Measurements from ENCODE around the gene REEP6. TPM values are rescaled to one million over a fixed set of nuclear protein-coding genes. Genes with fewer than 3 reads are reported as not detected.

Gene REEP6
- total and polyA plus RNA-seq, 2 donors (not counting 3 experiments of a cell fraction or from before 2014, with no cell fraction given) = 1.3 to 1.5 TPM

DNA sequence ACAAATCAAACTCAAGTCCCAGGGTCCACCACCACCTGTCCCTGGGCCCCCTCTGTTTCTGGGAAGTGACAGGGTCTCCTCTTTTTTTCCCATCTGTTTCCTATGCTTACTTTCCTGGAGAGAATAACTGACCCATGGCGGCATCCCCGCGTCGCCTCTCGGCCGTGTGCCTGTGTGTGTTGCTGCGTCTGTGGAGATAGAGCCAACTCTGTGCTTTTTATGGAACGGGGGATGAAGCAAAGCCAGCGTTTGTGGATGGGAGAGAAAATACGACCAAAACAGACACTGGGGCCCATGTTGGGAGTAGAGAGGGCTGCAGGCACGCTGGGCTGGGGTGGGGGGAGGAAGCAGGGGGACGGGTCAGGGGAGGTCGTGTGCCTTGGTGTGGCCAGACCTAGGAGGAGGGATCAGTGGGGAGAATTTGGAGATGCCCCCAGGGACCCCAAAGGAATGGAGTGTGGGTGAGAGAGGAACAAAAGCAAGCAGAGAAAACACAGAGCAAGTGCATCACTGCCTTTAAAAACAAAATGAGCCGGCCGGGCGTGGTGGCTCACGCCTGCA lies 49.5 kb downstream of the REEP6 start:
- FAIRE-seq = no peak
- Histone ChIP-seq H3K36me3 (ENCODE audit: control insufficient read depth in 2 of 2, extremely low read depth in 1 of 2, insufficient read depth in 2 of 2, low read length in 2 of 2) (no peaks in the 10 kb centered on the region), H3K4me2 (ENCODE audit: insufficient read depth, low read length) (no peak overlapping the region), H3K27me3 (ENCODE audit: control insufficient read depth in 2 of 2, insufficient read depth in 2 of 2, low read length in 2 of 2) (no peaks in the 10 kb centered on the region), H3K9ac (replicated peaks; ENCODE audit: extremely low read depth, insufficient read depth, low read length) (no peak overlapping the region), H3K9me3 (replicated peaks; ENCODE audit: control insufficient read depth, insufficient read depth, low read length) (no peaks in the 10 kb centered on the region), H3K4me1 (ENCODE audit: control insufficient read depth, extremely low read depth, insufficient read depth, low read length) (no peaks in the 10 kb centered on the region), H3K4me3 (replicated peaks in 1 of 3; ENCODE audit: insufficient read depth in 1 of 3, low read depth in 1 of 3, low read length in 3 of 3) (no peak overlapping the region), H3K79me2 (ENCODE audit: control insufficient read depth, insufficient read depth, low read length) (no peaks in the 10 kb centered on the region), H3K9me1 (replicated peaks; ENCODE audit: control insufficient read depth, extremely low read depth, insufficient read depth, low read length) (no peaks in the 10 kb centered on the region), H3K27ac (ENCODE audit: insufficient read depth, low read depth, low read length) (no peak overlapping the region), H4K20me1 (replicated peaks; ENCODE audit: control insufficient read depth, extremely low read depth, insufficient read depth, low read length) (no peaks in the 10 kb centered on the region), H2AFZ (ENCODE audit: low read depth, low read length) (no peak overlapping the region)
- TF ChIP-seq EZH2 (IDR thresholded peaks at IDR 0.05; ENCODE audit: borderline replicate concordance, low read depth, low read length, severe bottlenecking) (no peak), GATA2 (IDR thresholded peaks at IDR 0.05; ENCODE audit: insufficient read depth, insufficient read length, low read depth, low read length) (no peak), FOS (IDR thresholded peaks at IDR 0.05; ENCODE audit: borderline replicate concordance, insufficient read depth, low read length) (no peak), POLR2AphosphoS5 (IDR thresholded peaks at IDR 0.05; ENCODE audit: insufficient read depth, low read depth, low read length) (no peak), MYC (IDR thresholded peaks at IDR 0.05; ENCODE audit: low read depth, low read length) (no peak), POLR2A (IDR thresholded peaks at IDR 0.05; ENCODE audit: low read depth, low read length) (no peak), JUN (IDR thresholded peaks at IDR 0.05; ENCODE audit: borderline replicate concordance, insufficient read depth, insufficient read length, low read depth) (no peak)
- TF ChIP-seq, protein P1, sequence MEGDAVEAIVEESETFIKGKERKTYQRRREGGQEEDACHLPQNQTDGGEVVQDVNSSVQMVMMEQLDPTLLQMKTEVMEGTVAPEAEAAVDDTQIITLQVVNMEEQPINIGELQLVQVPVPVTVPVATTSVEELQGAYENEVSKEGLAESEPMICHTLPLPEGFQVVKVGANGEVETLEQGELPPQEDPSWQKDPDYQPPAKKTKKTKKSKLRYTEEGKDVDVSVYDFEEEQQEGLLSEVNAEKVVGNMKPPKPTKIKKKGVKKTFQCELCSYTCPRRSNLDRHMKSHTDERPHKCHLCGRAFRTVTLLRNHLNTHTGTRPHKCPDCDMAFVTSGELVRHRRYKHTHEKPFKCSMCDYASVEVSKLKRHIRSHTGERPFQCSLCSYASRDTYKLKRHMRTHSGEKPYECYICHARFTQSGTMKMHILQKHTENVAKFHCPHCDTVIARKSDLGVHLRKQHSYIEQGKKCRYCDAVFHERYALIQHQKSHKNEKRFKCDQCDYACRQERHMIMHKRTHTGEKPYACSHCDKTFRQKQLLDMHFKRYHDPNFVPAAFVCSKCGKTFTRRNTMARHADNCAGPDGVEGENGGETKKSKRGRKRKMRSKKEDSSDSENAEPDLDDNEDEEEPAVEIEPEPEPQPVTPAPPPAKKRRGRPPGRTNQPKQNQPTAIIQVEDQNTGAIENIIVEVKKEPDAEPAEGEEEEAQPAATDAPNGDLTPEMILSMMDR (IDR thresholded peaks at IDR 0.05; ENCODE audit: extremely low read depth in 1 of 2, insufficient read depth in 1 of 2, low read depth in 1 of 2, low read length in 2 of 2) = no peak
- TF ChIP-seq, protein P2, sequence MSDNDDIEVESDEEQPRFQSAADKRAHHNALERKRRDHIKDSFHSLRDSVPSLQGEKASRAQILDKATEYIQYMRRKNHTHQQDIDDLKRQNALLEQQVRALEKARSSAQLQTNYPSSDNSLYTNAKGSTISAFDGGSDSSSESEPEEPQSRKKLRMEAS (IDR thresholded peaks at IDR 0.05; ENCODE audit: insufficient read depth, insufficient read length) = no peak
- no peak for DNase-seq (ENCODE audit: low read depth, low spot score)
- dilution Hi-C loops (cut with MboI; ENCODE audit: extremely low pct_ligation_motif_present, low sequenced_read_pairs) = no loop called here
- CTCF ChIA-PET = no interaction called here
- intact Hi-C loops (cut with micrococcal nuclease) = no loop called here
- no TSS peak for BruUV-seq (replicated peaks)
- POLR2A ChIA-PET = no interaction called here

Other genes with a start within 250 kb of the REEP6 start
- 190 and 192 TPM in 2 replicates for gene ATP5F1D, start 249.4 kb upstream of the REEP6 start, total RNA-seq
- gene ATP5F1D, start 249.4 kb upstream of the REEP6 start, polyA plus RNA-seq = 167 and 236 TPM in 2 replicates
- gene MIDN, start 242.6 kb upstream of the REEP6 start, total RNA-seq = 85.9 and 107 TPM in 2 replicates
- gene MIDN, start 242.6 kb upstream of the REEP6 start, polyA plus RNA-seq = 20.0 and 23.6 TPM in 2 replicates
- 225 and 229 TPM in 2 replicates for gene CIRBP, start 221.8 kb upstream of the REEP6 start, total RNA-seq
- gene CIRBP, start 221.8 kb upstream of the REEP6 start, polyA plus RNA-seq = 267 and 439 TPM in 2 replicates
- 46.7 and 47.5 TPM in 2 replicates for gene FAM174C, start 215.7 kb upstream of the REEP6 start, total RNA-seq
- gene FAM174C, start 215.7 kb upstream of the REEP6 start, polyA plus RNA-seq = 83.9 and 127 TPM in 2 replicates
- gene EFNA2, start 205.3 kb upstream of the REEP6 start, total RNA-seq = 1.1 and 2.5 TPM in 2 replicates
- 0.52 and 0.99 TPM in 2 replicates for gene EFNA2, start 205.3 kb upstream of the REEP6 start, polyA plus RNA-seq
- 95.8 and 101 TPM in 2 replicates for gene NDUFS7, start 107.3 kb upstream of the REEP6 start, total RNA-seq
- gene NDUFS7, start 107.3 kb upstream of the REEP6 start, polyA plus RNA-seq = 224 and 352 TPM in 2 replicates
- 20.0 and 22.1 TPM in 2 replicates for gene GAMT, start 89.6 kb upstream of the REEP6 start, total RNA-seq
- gene GAMT, start 89.6 kb upstream of the REEP6 start, polyA plus RNA-seq = 36.9 and 46.8 TPM in 2 replicates
- 177 and 187 TPM in 2 replicates for gene DAZAP1, start 83.6 kb upstream of the REEP6 start, total RNA-seq
- gene DAZAP1, start 83.6 kb upstream of the REEP6 start, polyA plus RNA-seq = 50.1 and 51.5 TPM in 2 replicates
- 1,260 and 1,287 TPM in 2 replicates for gene RPS15, start 52.8 kb upstream of the REEP6 start, total RNA-seq
- 2,646 and 3,270 TPM in 2 replicates for gene RPS15, start 52.8 kb upstream of the REEP6 start, polyA plus RNA-seq
- 0.04 and 0.23 TPM in 2 replicates for gene APC2, start 41.1 kb upstream of the REEP6 start, total RNA-seq
- gene APC2, start 41.1 kb upstream of the REEP6 start, polyA plus RNA-seq = 0.01 and 0.05 TPM in 2 replicates
- gene C19orf25, start 12.0 kb upstream of the REEP6 start, total RNA-seq = 28.0 and 29.0 TPM in 2 replicates
- 34.6 and 40.3 TPM in 2 replicates for gene C19orf25, start 12.0 kb upstream of the REEP6 start, polyA plus RNA-seq
- gene PCSK4, start 831 bp upstream of the REEP6 start, total RNA-seq = 0.92 and 1.2 TPM in 2 replicates
- gene PCSK4, start 831 bp upstream of the REEP6 start, polyA plus RNA-seq = 1.7 TPM in 2 replicates
- gene ADAMTSL5, start 21.8 kb downstream of the REEP6 start, total RNA-seq = not detected in 2 replicates
- gene ADAMTSL5, start 21.8 kb downstream of the REEP6 start, polyA plus RNA-seq = 0.07 TPM in 1 of 2 replicates, not detected in the other
- gene PLK5, start 32.9 kb downstream of the REEP6 start, total RNA-seq = not detected in 2 replicates
- gene PLK5, start 32.9 kb downstream of the REEP6 start, polyA plus RNA-seq = not detected in 2 replicates
- 96.7 and 98.5 TPM in 2 replicates for gene MEX3D, start 77.1 kb downstream of the REEP6 start, total RNA-seq
- 30.0 and 45.7 TPM in 2 replicates for gene MEX3D, start 77.1 kb downstream of the REEP6 start, polyA plus RNA-seq
- 120 and 121 TPM in 2 replicates for gene MBD3, start 101.7 kb downstream of the REEP6 start, total RNA-seq
- 96.8 and 115 TPM in 2 replicates for gene MBD3, start 101.7 kb downstream of the REEP6 start, polyA plus RNA-seq
- 210 and 223 TPM in 2 replicates for gene UQCR11, start 114.3 kb downstream of the REEP6 start, total RNA-seq
- gene UQCR11, start 114.3 kb downstream of the REEP6 start, polyA plus RNA-seq = 165 and 262 TPM in 2 replicates
- 193 and 197 TPM in 2 replicates for gene TCF3, start 161.4 kb downstream of the REEP6 start, total RNA-seq
- gene TCF3, start 161.4 kb downstream of the REEP6 start, polyA plus RNA-seq = 147 and 202 TPM in 2 replicates